A549 (cell line): Measurements from ENCODE around the gene OLFM1. TPM values are rescaled to one million over a fixed set of nuclear protein-coding genes. Genes with fewer than 3 reads are reported as not detected.

Experiments used
- ATAC-seq, 2 experiments: fragments of 200-7000 bp in 1 of 2; fragments of >200 bp in 1 of 2; cut with Nextera tagmentation in 1 of 2; cut with Tn5 transposase in 1 of 2; 3 replicates each; pipeline versions ENCODE4 v1.8.0 to v1.9.1; 2018 to 2020; ENCODE audit warnings: mild to moderate bottlenecking in 1 of 2, moderate library complexity in 1 of 2
- CTCF ChIA-PET: fragments of 300-600 bp; sonication (Branson Sonifier 250); formaldehyde crosslinking; extraction: SDS; loops from one replicate; lab custom pipeline; 2021; ENCODE audit warnings: antibody characterized with exemption, inconsistent platforms; lab: Yijun Ruan, JAX
- POLR2A ChIA-PET: fragments of 350-600 bp; formaldehyde crosslinking; extraction: SDS; loops from one replicate; lab custom pipeline; 2021; ENCODE audit warnings: antibody characterized with exemption, inconsistent platforms; lab: Yijun Ruan, JAX
- DNase-seq, 2 experiments: peaks; one replicate each; pipeline versions ENCODE4 v3.0.0 to v3.0.0-alpha.2; 2011 to 2016; ENCODE audit warnings: low read depth in 1 of 2, low spot score in 1 of 2
- FAIRE-seq: peaks from 2 replicates; lab custom pipeline; 2011; peaks lifted over from hg19 to GRCh38; lab: Jason Lieb, UNC
- H3K27ac ChIP-seq, 2 experiments: fragments of >200 bp; sonication (Bioruptor Twin); formaldehyde crosslinking; 3 replicates each; pipeline ENCODE4 v1.5.1; 2016 to 2017
- H3K4me1 ChIP-seq: fragments of >200 bp; sonication (Bioruptor Twin); formaldehyde crosslinking; 3 replicates; pipeline ENCODE4 v1.6.1; 2016
- H3K4me2 ChIP-seq: fragments of >200 bp; sonication (Bioruptor Twin); formaldehyde crosslinking; 3 replicates; pipeline ENCODE4 v1.6.1; 2016
- H3K4me3 ChIP-seq: fragments of >200 bp; sonication (Bioruptor Twin); formaldehyde crosslinking; 3 replicates; pipeline ENCODE4 v1.5.1; 2016
- H3K9me3 ChIP-seq: fragments of >200 bp; sonication (Bioruptor Twin); formaldehyde crosslinking; 3 replicates; pipeline ENCODE4 v1.6.1; 2016
- ATOH8 ChIP-seq: fragments of 250-450 bp; sonication (Bioruptor Pico); IDR thresholded peaks from 2 replicates; pipeline ENCODE4 v1.5.0; 2020; ENCODE audit warnings: low read depth, mild to moderate bottlenecking, moderate library complexity
- CEBPB ChIP-seq, 2 experiments: fragments of >200 bp in 1 of 2; sonication (Bioruptor Twin) in 1 of 2; formaldehyde crosslinking in 1 of 2; IDR thresholded peaks; 2 replicates each; pipeline ENCODE4 v1.6.1; 2012 to 2016
- CHD4 ChIP-seq: fragments of 200-600 bp; sonication (generic); IDR thresholded peaks from 2 replicates; pipeline ENCODE4 v1.6.1; 2016; ENCODE audit warnings: antibody characterized with exemption, mild to moderate bottlenecking, borderline replicate concordance
- CTCF ChIP-seq: fragments of >200 bp; sonication (Bioruptor Twin); formaldehyde crosslinking; IDR thresholded peaks from 3 replicates; pipeline ENCODE4 v1.5.1; 2016
- E2F6 ChIP-seq: IDR thresholded peaks from 2 replicates; pipeline ENCODE4 v1.6.1; 2012; ENCODE audit warnings: low read depth, borderline replicate concordance
- EHMT2 ChIP-seq: fragments of 200-600 bp; sonication (generic); IDR thresholded peaks from 2 replicates; pipeline ENCODE4 v1.6.1; 2016; ENCODE audit warnings: antibody characterized with exemption, low read depth, mild to moderate bottlenecking, moderate library complexity
- ESRRA ChIP-seq: fragments of 150-350 bp; IDR thresholded peaks from 2 replicates; pipeline ENCODE4 v1.6.1; 2014; ENCODE audit warnings: mild to moderate bottlenecking, low read length, borderline replicate concordance
- FOSL2 ChIP-seq, 2 experiments: fragments of 450-650 bp in 1 of 2; fragments of >200 bp in 1 of 2; sonication (Bioruptor Twin) in 1 of 2; formaldehyde crosslinking; IDR thresholded peaks; 2 replicates each; pipeline versions ENCODE4 v1.5.0 to v1.6.1; 2016 to 2020; ENCODE audit warnings: mild to moderate bottlenecking in 1 of 2, moderate library complexity in 1 of 2
- FOXS1 ChIP-seq: fragments of 250-450 bp; sonication (Bioruptor Pico); IDR thresholded peaks from 2 replicates; pipeline ENCODE4 v1.5.0; 2020; ENCODE audit warnings: mild to moderate bottlenecking, moderate library complexity
- GATA3 ChIP-seq: IDR thresholded peaks from 2 replicates; pipeline ENCODE4 v1.6.1; 2012; ENCODE audit warnings: borderline replicate concordance
- HES2 ChIP-seq: fragments of >200 bp; sonication (Bioruptor Twin); formaldehyde crosslinking; IDR thresholded peaks from 2 replicates; pipeline ENCODE4 v1.6.1; 2016
- HEYL ChIP-seq: fragments of 250-450 bp; sonication (Bioruptor Pico); IDR thresholded peaks from 2 replicates; pipeline ENCODE4 v1.8.0; 2021; ENCODE audit warnings: mild to moderate bottlenecking, moderate library complexity
- HMGXB4 ChIP-seq: fragments of 250-450 bp; sonication (Bioruptor Pico); IDR thresholded peaks from 2 replicates; pipeline ENCODE4 v1.5.0; 2021; ENCODE audit warnings: mild to moderate bottlenecking, moderate library complexity, borderline replicate concordance
- HOXB5 ChIP-seq: fragments of 250-450 bp; sonication (Bioruptor Pico); IDR thresholded peaks from 2 replicates; pipeline ENCODE4 v1.5.0; 2020; ENCODE audit warnings: mild to moderate bottlenecking, moderate library complexity
- JUNB ChIP-seq: fragments of >200 bp; sonication (Bioruptor Twin); formaldehyde crosslinking; IDR thresholded peaks from 2 replicates; pipeline ENCODE4 v1.6.1; 2016
- KDM5A ChIP-seq: fragments of 200-600 bp; sonication (generic); IDR thresholded peaks from 2 replicates; pipeline ENCODE4 v1.6.1; 2016; ENCODE audit warnings: antibody characterized with exemption, mild to moderate bottlenecking
- MAFK ChIP-seq: fragments of 450-650 bp; IDR thresholded peaks from 2 replicates; pipeline ENCODE4 v1.6.1; 2014; ENCODE audit not compliant: partially characterized antibody
- MAX ChIP-seq: IDR thresholded peaks from 2 replicates; pipeline ENCODE4 v1.6.1; 2012
- MAZ ChIP-seq: fragments of 150-350 bp; IDR thresholded peaks from 2 replicates; pipeline ENCODE4 v1.6.1; 2014; ENCODE audit warnings: antibody characterized with exemption, low read depth, low read length, borderline replicate concordance
- NR3C1 ChIP-seq: fragments of >200 bp; sonication (Bioruptor Twin); formaldehyde crosslinking; IDR thresholded peaks from 3 replicates; pipeline ENCODE4 v1.6.1; 2017
- PBX3 ChIP-seq: IDR thresholded peaks from 2 replicates; pipeline ENCODE4 v1.6.1; 2012
- PHF8 ChIP-seq: fragments of 200-600 bp; sonication (generic); IDR thresholded peaks from 2 replicates; pipeline ENCODE4 v1.6.1; 2016; ENCODE audit warnings: low read depth, mild to moderate bottlenecking, antibody characterized with exemption, moderate library complexity, borderline replicate concordance
- RARB ChIP-seq: fragments of 250-450 bp; sonication (Bioruptor Pico); IDR thresholded peaks from 2 replicates; pipeline ENCODE4 v1.8.0; 2021; ENCODE audit warnings: mild to moderate bottlenecking, moderate library complexity
- RNF2 ChIP-seq: fragments of 200-600 bp; sonication (generic); IDR thresholded peaks from 2 replicates; pipeline ENCODE4 v1.6.1; 2016; ENCODE audit warnings: low read depth, mild to moderate bottlenecking, antibody characterized with exemption, moderate library complexity, borderline replicate concordance
- TP53 ChIP-seq: fragments of 250-450 bp; sonication (Bioruptor Pico); IDR thresholded peaks from 2 replicates; pipeline ENCODE4 v1.5.0; 2021; ENCODE audit warnings: mild to moderate bottlenecking, moderate library complexity
- ZC3H11A ChIP-seq: fragments of 450-650 bp; IDR thresholded peaks from 2 replicates; pipeline ENCODE4 v1.6.1; 2014; ENCODE audit warnings: antibody characterized with exemption, mild to moderate bottlenecking
- WGBS: methylation state at CpG from one replicate; pipeline ENCODE4 v1.1.6; 2017; ENCODE audit errors: missing lambda C conversion rate; 5-methylcytosine and 5-hydroxymethylcytosine counted together
- polyA plus RNA-seq, 4 experiments: library from polyadenylated mRNA; depleted of rRNA in 3 of 4; stranded (reverse); fragments of >200 nt; fragmentation: RNase III in 1 of 4; extraction: RNeasy Plus Mini Kit Qiagen cat#74134 plus additional on column Dnase treatment in 1 of 4; gene quantifications; 2 replicates in 3 of 4; 3 replicates in 1 of 4; pipeline ENCODE4 v1.2.3, GENCODE V29; 2011 to 2017

Gene OLFM1
- polyA plus RNA-seq, 2 of the 4 experiments (the other 2 are of a cell fraction): 2.7 to 10.5 TPM

- DNase-seq: no peak
- TF ChIP-seq KDM5A (no peak), MAFK (no peak), CEBPB (IDR thresholded peaks at IDR 0.05) (no peak), HES2 (no peak), TP53 (CRISPR knock-in tag) (no peak), JUNB (no peak), ZC3H11A (no peak), GATA3 (no peak), ATOH8 (CRISPR knock-in tag) (no peak), CHD4 (no peak), E2F6 (no peak), HEYL (CRISPR knock-in tag) (no peak), MAZ (no peak), FOSL2 (IDR thresholded peaks at IDR 0.05) (no peak), FOSL2 (CRISPR knock-in tag; IDR thresholded peaks at IDR 0.05) (no peak), MAX (no peak), RARB (no peak), HOXB5 (no peak), PBX3 (no peak), ESRRA (no peak), NR3C1 (no peak)
- TF ChIP-seq, all 56 proteins: peak for 0
- Histone ChIP-seq H3K4me3 (no peak overlapping the region), H3K27ac (no peak overlapping the region), H3K9me3 (peaks cover 10% of the 10 kb centered on the region; the same call in 1 of the 3 replicates), H3K4me2 (no peak overlapping the region), H3K4me1 (peaks cover 8% of the 10 kb centered on the region; the same call in 1 of the 3 replicates)
- WGBS: 42% methylated on average over 6 of the region's 6 CpGs
- ChIA-PET CTCF (no interaction called here), POLR2A (no interaction called here)
- ATAC-seq (no peak), FAIRE-seq (no peak)
These were observed 35.8 kb downstream of the OLFM1 start for GRCh38 chr9:135123126-135123772.

GRCh38 chr9:135123773-135124134, 36.3 kb downstream of the OLFM1 start:
- no peak overlapping the region for H3K27ac ChIP-seq
- H3K9me3 ChIP-seq: peaks cover 5% of the 10 kb centered on the region; the same call in 1 of the 3 replicates
- 49% methylated on average over 7 of the region's 7 CpGs for WGBS
- CTCF ChIA-PET: no interaction called here
- FAIRE-seq (no peak), ATAC-seq (no peak), DNase-seq (no peak)
- H3K4me3 ChIP-seq: no peak overlapping the region
- no peak overlapping the region for H3K4me2 ChIP-seq
- H3K4me1 ChIP-seq: peaks cover 8% of the 10 kb centered on the region; the same call in 1 of the 3 replicates
- TF ChIP-seq HOXB5 (no peak), RARB (no peak), RNF2 (no peak), CTCF (no peak), FOXS1 (CRISPR knock-in tag) (no peak), ZC3H11A (no peak), CHD4 (no peak), PHF8 (no peak), HMGXB4 (no peak), EHMT2 (no peak), KDM5A (no peak)
- POLR2A ChIA-PET: no interaction called here
